GM18526 (cell line): Measurements from ENCODE around the gene OTUD3.

Experiments
- POLR2A ChIP-seq: IDR thresholded peaks from 3 replicates; pipeline ENCODE4 v1.6.1; 2011; ENCODE audit not compliant: insufficient read length; ENCODE audit errors: extremely low read depth

OTUD3 gene

DNA sequence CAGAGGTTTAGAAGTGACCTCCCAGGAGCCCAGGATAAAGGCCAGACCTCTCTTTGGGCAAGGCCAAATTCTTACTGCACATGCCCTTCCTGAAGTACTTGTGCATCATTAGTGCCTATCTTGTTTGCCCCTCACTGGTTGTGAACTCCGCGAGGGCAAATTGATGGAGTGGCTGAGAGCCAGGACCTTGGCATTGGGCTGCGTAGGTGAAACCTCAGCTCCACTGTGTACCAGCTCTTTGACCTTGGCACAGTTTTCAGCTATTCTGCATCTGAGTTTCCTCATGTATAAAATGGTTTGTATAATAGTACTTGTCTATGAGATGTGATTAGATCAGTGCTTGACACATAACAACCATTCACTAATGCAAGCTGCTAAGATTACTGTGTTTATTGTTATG, 11.5 kb downstream of the OTUD3 start:
- no peak for TF ChIP-seq POLR2A

DNA sequence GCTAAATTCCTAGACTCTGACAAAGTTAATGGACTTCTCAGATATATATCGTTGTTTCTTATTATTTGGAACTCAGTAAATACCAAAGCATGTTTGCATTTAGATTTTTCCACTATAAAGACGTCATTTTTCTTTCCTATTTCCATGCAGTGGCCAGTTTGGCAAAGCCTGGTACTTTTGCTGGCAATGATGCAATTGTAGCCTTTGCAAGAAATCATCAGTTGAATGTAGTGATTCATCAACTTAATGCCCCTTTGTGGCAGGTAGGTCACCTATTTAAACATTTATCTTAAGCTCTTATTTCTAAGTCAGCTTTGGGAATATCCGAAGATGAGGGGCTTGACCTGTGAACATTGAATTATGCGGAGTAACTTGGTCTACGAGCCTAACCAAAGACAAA, 12.0 kb downstream of the OTUD3 start:
- no peak for TF ChIP-seq POLR2A

DNA sequence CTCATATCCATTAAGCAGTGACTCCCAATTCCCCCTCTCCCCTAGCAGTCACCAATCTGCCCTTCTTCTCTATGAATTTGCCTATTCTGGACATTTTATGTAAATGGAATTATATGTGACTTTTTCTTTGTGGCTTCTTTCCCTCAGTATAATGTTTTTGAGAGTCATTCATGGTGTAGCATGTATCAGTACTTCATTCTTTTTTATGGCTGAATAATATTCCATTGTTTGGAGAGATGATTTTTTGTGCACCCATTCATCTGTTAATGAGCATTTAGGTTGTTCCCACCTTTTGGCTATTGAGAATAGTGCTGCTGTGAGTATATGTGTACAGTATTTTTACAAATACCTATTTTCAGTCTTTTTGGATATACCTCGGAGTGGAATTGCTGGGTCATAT, 19.5 kb downstream of the OTUD3 start:
- no peak for TF ChIP-seq POLR2A

- TF ChIP-seq POLR2A: no peak
Measured at GRCh38 chr1:19903621-19904020, 21.4 kb downstream of the OTUD3 start.

- no peak for TF ChIP-seq POLR2A
Measured at GRCh38 chr1:19907456-19907855, 25.3 kb downstream of the OTUD3 start.

DNA sequence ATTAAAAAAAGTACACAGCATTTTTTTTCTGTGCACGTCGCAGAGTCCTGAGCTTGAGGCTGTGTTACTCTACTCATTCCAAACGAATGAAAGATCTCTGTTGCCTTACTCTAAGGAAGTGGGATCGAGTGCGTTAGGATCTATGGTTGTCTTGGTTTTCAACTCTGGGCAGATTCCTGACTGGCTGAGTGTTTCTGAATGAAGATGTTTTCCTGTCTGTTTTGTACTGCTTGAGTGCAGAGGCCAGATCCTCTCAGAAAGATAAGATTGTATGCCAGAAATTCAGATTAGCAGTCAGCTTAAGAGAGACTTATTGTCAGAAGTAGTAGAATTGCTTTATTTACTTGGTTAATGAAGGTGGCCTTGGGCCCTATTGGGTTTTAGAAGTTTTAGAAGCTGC, 27.2 kb downstream of the OTUD3 start:
- no peak for TF ChIP-seq POLR2A

DNA sequence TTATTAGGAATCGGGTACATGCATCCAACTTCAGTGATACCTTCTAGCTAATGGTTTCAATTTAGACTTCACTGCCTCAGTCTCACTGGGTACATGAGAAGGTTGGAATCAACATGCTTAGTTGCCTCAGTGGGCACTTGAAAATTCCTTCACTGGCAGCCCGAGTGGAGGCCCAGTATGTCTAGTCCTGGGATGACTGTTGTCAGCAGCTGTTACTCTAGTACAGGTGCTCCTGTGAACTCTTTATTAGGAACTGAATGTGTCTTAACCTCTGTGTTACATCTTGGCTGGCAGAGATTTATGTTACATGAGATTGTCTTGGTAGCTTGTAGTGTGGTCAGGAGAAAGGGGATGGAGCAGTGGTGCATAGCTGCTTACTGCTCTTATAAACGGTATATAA, 27.8 kb downstream of the OTUD3 start:
- TF ChIP-seq POLR2A: no peak

DNA sequence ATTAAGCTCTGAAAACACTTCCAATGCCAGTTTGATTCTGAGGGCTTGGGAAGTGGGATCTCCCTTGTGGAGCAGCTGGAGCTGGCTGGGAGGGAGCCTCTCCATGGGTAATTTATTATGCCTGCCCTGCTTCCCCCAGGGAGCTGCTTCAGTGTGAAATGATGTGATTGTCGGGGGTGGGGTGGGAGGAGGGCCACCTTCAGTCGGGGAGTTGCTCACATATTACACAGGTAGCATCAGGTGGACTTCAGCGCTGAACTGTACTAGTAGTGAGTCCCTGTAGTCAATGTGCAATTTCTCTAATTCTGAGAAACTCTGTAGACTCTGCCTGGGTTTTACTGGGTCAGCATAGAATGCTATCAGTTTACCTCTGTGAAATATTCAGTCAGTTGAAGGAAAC, 28.5 kb downstream of the OTUD3 start:
- no peak for TF ChIP-seq POLR2A

- TF ChIP-seq POLR2A: no peak
Measured at GRCh38 chr1:19918057-19918456, 35.9 kb downstream of the OTUD3 start.

GRCh38 chr1:19920132-19920710, 38.0 kb downstream of the OTUD3 start:
- TF ChIP-seq POLR2A: no peak

GRCh38 chr1:19921310-19921709, 39.1 kb downstream of the OTUD3 start:
- TF ChIP-seq POLR2A: no peak

DNA sequence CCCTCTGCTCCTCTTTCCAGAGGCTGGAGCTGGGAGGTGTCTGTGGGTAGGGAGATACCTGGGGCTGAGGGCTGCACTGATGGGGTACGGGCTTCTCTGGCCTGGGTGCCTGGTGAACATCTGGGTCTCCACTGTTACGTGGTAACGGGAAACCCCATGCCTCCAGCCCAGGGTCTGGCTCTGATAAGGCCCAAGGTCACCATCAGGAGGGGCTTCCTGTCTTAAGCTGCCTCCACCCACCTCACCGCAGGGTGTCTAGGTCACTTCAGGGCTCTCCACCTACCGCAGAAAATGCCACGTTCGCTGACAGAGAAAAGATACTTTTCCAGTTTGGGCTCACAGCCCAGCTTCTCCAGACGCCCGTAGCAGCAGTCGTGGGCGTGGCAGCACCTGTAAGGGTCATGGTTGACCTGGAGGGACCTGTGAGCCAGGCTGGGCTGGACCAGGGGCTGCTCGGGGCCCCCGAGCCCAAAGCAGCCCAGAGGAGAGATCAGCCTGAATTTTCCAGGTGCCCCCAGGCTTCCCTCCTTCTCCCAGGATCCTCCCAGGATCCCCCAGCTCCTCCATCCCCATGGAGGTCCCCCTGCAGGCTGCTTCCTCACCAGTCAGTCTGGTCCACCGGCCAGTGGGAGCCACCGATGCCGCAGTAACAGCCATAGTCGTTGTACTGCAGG, 40.0 kb downstream of the OTUD3 start:
- no peak for TF ChIP-seq POLR2A

DNA sequence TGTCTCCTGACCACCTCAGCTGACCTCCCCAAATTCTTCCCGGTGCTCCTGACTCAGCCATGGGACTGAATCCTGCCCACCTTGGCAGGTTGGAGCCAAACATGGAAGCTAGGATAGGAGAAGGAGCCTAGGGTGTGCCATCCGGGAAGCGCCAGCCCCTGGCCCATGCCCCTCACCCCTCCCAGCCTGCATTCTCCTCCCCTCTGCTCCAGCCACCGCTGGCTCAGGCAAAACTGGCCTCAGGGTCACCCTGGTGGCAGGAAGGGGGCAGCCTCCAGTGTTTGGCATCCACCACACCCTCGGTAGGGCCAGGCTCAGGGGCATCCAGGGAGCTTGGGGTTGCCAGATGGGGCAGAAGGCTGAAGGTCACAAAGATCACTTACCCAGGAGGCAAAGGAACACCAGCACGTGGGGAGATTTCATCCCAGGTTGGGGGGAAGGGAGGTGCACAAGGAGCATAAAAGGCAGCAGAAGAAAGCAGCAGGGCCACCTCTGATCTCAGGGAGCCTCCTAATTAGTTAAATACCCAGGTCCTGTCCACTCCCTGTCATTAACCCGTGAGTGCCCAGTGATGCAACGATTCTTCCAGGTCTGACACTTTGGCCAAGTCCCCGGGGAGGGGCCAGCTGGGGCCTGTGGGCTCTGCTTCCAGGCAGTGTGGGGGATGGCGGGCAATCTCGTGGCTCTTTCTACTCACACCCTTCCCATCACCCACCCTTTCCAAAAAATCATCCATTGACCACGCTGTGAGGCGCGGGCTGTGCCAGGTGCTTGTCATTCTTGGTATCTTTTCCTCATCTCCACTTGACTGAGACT, 41.1 kb downstream of the OTUD3 start, which contains the start of gene PLA2G2E:
Gene PLA2G2E, minus strand, starts transcription at position 481 of the 816 bp plus-strand sequence. Its CDS starts 58 bp downstream, at position 423.
- no peak for TF ChIP-seq POLR2A

DNA sequence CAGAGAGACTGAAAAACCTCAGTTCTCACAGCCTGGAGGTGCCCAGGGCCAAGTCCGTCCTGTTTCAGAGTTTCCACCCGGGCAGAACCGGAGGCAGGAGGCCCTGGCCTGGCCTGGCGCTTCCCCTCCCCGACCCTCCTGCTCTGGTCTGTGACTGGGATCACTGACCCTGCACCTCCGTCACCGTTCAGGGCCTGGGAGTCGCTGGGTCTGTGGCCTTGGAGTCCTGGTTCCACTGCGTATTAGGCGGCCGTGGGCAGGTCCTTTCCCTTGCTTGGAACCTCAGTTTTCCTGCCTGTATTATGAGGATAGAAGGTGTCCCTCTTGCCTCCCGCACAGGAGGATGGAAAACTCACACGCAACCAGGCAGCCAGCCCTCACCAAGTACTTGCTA, 41.8 kb downstream of the OTUD3 start:
- no peak for TF ChIP-seq POLR2A

DNA sequence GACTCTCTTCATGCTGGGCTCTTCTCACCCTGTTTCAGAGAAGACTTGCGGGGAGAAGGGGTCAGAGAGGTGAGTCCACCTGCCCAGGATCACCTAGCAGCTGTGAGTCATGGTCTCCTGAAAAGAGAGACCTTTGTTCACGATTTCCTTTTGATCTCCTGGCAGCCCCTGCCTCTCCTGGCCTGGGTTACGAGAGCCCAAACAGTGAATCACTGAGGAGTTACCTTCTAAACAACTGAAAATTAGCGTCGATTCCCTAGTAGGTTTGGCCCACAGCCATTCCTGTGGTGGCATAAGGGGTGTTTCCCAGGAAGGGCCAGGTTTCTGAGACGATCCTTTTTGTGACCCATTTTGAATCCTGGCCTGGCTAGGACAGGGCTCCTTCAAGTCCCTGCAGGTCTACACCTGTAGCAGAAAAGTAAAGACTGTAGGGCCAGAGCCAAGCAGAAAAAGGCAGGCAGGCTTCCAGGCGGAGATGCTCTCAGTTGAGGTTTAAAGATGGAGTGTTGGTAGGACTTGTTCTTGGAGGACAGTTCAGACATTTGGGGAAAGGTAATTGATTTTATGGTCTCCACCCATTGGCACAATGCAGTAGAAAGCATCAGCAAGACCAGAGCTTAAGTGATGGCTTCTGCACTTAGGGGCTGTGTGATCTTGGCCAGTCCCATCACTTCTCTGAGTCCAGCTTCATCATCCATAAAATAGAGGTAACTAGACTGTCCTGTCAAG, 43.3 kb downstream of the OTUD3 start:
- TF ChIP-seq POLR2A: no peak
